Loucy (cell line): ENCODE data around the gene LHFPL2.
"Not testable (repeated sequence)": the region's sequence is repeated elsewhere in the genome, so short reads cannot be mapped to it uniquely, and the experiment has no call there.

Source experiments
- H2AFZ ChIP-seq: fragments of 200-600 bp; sonication (generic); 2 replicates; pipeline ENCODE4 v1.6.0; 2016; ENCODE audit warnings: antibody characterized with exemption, mild to moderate bottlenecking, low read length, moderate library complexity
- H3F3A ChIP-seq: fragments of 200-600 bp; 2 replicates; pipeline ENCODE4 v1.6.0; 2016; ENCODE audit warnings: antibody characterized with exemption, low read depth, mild to moderate bottlenecking
- H3K27me3 ChIP-seq: fragments of 200-600 bp; sonication (generic); 2 replicates; pipeline ENCODE4 v1.6.1; 2014; ENCODE audit warnings: low read length, mild to moderate bottlenecking; ENCODE audit not compliant: insufficient read depth, poor library complexity, severe bottlenecking
- H3K36me3 ChIP-seq: fragments of 200-600 bp; sonication (generic); 2 replicates; pipeline ENCODE4 v1.6.1; 2016; ENCODE audit warnings: low read length; ENCODE audit not compliant: insufficient read depth
- H3K4me1 ChIP-seq: fragments of 200-600 bp; sonication (generic); 2 replicates; pipeline ENCODE4 v1.5.1; 2014; ENCODE audit warnings: low read length, mild to moderate bottlenecking; ENCODE audit not compliant: insufficient read depth, poor library complexity, severe bottlenecking
- H3K4me2 ChIP-seq: fragments of 200-600 bp; sonication (generic); 2 replicates; pipeline ENCODE4 v1.6.0; 2014; ENCODE audit warnings: antibody characterized with exemption, low read length, low read depth, mild to moderate bottlenecking; ENCODE audit not compliant: poor library complexity, severe bottlenecking
- H3K4me3 ChIP-seq: fragments of 200-600 bp; sonication (generic); 2 replicates; pipeline ENCODE4 v1.5.1; 2014; ENCODE audit warnings: low read length, mild to moderate bottlenecking, mixed read lengths; ENCODE audit not compliant: poor library complexity, severe bottlenecking
- H3K79me2 ChIP-seq: fragments of 200-600 bp; sonication (generic); 2 replicates; pipeline ENCODE4 v1.6.1; 2014; ENCODE audit warnings: low read length; ENCODE audit not compliant: insufficient read depth
- H3K9ac ChIP-seq: fragments of 200-600 bp; sonication (generic); 2 replicates; pipeline ENCODE4 v1.6.0; 2014; ENCODE audit warnings: mild to moderate bottlenecking, low read depth, low read length, moderate library complexity; ENCODE audit not compliant: poor library complexity, severe bottlenecking
- H3K9me2 ChIP-seq: fragments of 200-600 bp; sonication (generic); replicated peaks from 2 replicates; pipeline ENCODE4 v1.6.1; 2016; ENCODE audit warnings: low read depth, low read length, mixed read lengths
- H3K9me3 ChIP-seq: fragments of 200-600 bp; sonication (generic); 2 replicates; pipeline ENCODE4 v1.6.1; 2014; ENCODE audit warnings: mild to moderate bottlenecking, antibody characterized with exemption, low read length, low read depth; ENCODE audit not compliant: insufficient read depth
- H4K20me1 ChIP-seq: fragments of 200-600 bp; sonication (generic); 2 replicates; pipeline ENCODE4 v1.6.0; 2014; ENCODE audit warnings: antibody characterized with exemption, low read length, mild to moderate bottlenecking; ENCODE audit not compliant: insufficient read depth, poor library complexity, severe bottlenecking
- EZH2phosphoT487 ChIP-seq: fragments of 200-600 bp; IDR thresholded peaks from 2 replicates; pipeline ENCODE4 v1.6.1; 2018; ENCODE audit warnings: antibody characterized with exemption, mild to moderate bottlenecking, moderate library complexity, borderline replicate concordance
- TF ChIP-seq, protein P1 (sequence below): fragments of 200-600 bp; sonication (generic); conservative IDR thresholded peaks from 2 replicates; pipeline ENCODE4 v1.5.1; 2014; ENCODE audit warnings: mild to moderate bottlenecking, antibody characterized with exemption, low read length

Gene LHFPL2

DNA sequence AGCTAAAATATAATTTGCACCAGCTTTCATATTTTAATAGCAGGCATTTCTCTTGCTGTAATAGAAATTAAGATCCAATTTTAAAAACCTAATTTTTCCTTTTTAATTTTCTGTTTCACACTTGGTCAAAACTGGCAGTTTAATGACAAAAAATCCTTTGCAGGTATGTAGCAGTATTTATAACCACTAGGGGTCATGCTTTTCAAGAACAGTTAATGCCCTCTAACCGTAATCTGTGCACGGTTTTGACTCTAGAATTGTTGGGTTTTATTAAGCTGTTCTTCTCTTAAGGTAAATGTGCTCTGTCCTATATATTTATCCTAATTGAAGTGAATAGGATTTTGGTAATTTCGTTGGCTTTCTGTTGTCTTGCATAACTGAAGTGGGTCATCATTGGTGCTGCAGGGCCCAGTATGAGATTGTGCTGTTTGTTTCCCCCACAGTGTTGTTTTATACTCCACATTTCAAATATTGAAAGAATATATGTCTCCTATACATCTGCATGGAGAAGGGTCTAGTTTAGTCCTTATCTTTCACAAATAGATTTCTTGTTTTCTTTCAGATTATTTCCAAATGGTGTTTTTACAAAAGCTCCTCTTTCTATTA is 180.7 kb downstream of the LHFPL2 start:
- H3K9ac ChIP-seq = no peak overlapping the region
- no peaks in the 10 kb centered on the region for H3K79me2 ChIP-seq
- no peak overlapping the region for H3K4me2 ChIP-seq

DNA sequence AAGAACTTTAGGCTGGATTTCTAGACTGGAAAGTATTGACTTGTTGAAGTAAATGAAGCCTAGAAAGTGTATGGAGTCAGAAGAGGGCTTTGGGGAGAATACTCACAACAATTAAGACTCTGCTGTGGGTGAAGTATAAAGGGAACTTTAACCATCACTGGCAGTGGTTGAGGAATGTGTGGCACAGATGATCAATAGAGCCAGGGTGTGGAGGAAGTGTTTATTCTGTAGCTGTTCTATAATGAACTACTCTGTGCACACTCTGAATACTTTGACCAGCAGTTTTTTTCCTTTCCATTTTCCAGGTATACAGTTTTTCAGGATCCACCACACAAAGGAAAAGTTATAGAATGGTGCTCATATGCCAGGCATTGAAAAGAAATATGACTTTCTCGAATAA is 181.4 kb downstream of the LHFPL2 start:
- H2AFZ ChIP-seq = no peak overlapping the region
- TF ChIP-seq, protein P1, sequence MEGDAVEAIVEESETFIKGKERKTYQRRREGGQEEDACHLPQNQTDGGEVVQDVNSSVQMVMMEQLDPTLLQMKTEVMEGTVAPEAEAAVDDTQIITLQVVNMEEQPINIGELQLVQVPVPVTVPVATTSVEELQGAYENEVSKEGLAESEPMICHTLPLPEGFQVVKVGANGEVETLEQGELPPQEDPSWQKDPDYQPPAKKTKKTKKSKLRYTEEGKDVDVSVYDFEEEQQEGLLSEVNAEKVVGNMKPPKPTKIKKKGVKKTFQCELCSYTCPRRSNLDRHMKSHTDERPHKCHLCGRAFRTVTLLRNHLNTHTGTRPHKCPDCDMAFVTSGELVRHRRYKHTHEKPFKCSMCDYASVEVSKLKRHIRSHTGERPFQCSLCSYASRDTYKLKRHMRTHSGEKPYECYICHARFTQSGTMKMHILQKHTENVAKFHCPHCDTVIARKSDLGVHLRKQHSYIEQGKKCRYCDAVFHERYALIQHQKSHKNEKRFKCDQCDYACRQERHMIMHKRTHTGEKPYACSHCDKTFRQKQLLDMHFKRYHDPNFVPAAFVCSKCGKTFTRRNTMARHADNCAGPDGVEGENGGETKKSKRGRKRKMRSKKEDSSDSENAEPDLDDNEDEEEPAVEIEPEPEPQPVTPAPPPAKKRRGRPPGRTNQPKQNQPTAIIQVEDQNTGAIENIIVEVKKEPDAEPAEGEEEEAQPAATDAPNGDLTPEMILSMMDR = no peak
- TF ChIP-seq EZH2phosphoT487 = no peak
- no peaks in the 10 kb centered on the region for H3K79me2 ChIP-seq
- no peaks in the 10 kb centered on the region for H4K20me1 ChIP-seq
- no peak overlapping the region for H3K9ac ChIP-seq
- peaks cover 19% of the 10 kb centered on the region; the same call in 1 of the 2 replicates for H3K36me3 ChIP-seq
- H3F3A ChIP-seq = no peaks in the 10 kb centered on the region
- H3K4me1 ChIP-seq = no peaks in the 10 kb centered on the region
- no peaks in the 10 kb centered on the region for H3K27me3 ChIP-seq
- H3K4me2 ChIP-seq = no peak overlapping the region
- no peak overlapping the region for H3K4me3 ChIP-seq
- no peaks in the 10 kb centered on the region for H3K9me3 ChIP-seq
- H3K9me2 ChIP-seq = no peaks in the 10 kb centered on the region

More for the DNA sequence above, 180.7 kb downstream of the LHFPL2 start:
- no peaks in the 10 kb centered on the region for H3K9me3 ChIP-seq
- peaks cover 19% of the 10 kb centered on the region; the same call in 1 of the 2 replicates for H3K36me3 ChIP-seq
- no peak overlapping the region for H2AFZ ChIP-seq
- no peaks in the 10 kb centered on the region for H3K9me2 ChIP-seq
- H3K27me3 ChIP-seq = no peaks in the 10 kb centered on the region
- no peaks in the 10 kb centered on the region for H4K20me1 ChIP-seq
- no peaks in the 10 kb centered on the region for H3K4me1 ChIP-seq
- no peak overlapping the region for H3K4me3 ChIP-seq
- H3F3A ChIP-seq = no peaks in the 10 kb centered on the region
- TF ChIP-seq, protein P1 = peak; percentile 94
- TF ChIP-seq EZH2phosphoT487 = no peak

DNA sequence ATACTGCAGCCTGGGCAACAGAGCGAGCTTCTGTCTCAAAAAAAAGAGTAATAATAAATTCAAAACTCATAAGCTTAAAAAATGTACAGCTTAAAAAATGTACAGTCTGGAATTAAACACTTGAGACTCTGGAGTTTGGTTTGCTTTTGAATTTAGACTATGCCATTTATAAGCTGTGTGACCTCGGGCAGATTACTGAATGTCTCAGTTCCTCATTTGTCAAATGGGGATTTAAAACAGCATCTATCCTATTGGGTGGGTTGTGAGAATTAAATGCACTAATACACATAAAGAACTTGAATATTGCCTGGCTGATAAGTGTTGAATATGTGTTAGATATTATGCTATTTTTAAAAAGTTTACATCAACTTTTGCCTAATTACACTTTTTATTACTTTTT is 189.7 kb downstream of the LHFPL2 start:
- Histone ChIP-seq H3K36me3 (peaks cover 13% of the 10 kb centered on the region; the same call in 1 of the 2 replicates), H4K20me1 (no peaks in the 10 kb centered on the region), H2AFZ (no peak overlapping the region), H3K4me1 (no peaks in the 10 kb centered on the region), H3K9me2 (no peaks in the 10 kb centered on the region), H3K9ac (no peak overlapping the region), H3K79me2 (no peaks in the 10 kb centered on the region), H3F3A (no peaks in the 10 kb centered on the region), H3K9me3 (no peaks in the 10 kb centered on the region), H3K27me3 (no peaks in the 10 kb centered on the region), H3K4me3 (no peak overlapping the region), H3K4me2 (no peak overlapping the region)
- TF ChIP-seq, protein P1 = no peak
- no peak for TF ChIP-seq EZH2phosphoT487

DNA sequence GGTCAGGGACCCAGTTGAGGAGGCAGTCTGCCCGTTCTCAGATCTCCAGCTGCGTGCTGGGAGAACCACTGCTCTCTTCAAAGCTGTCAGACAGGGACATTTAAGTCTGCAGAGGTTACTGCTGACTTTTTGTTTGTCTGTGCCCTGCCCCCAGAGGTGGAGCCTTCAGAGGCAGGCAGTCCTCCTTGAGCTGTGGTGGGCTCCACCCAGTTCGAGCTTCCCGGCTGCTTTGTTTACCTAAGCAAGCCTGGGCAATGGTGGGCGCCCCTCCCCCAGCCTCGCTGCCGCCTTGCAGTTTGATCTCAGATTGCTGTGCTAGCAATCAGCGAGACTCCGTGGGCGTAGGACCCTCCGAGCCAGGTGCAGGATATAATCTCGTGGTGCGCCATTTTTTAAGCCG is 191.1 kb downstream of the LHFPL2 start:
- not testable (repeated sequence) for H3K79me2 ChIP-seq, H3F3A ChIP-seq, H3K9ac ChIP-seq, H3K4me3 ChIP-seq, H3K27me3 ChIP-seq, H3K4me1 ChIP-seq, H4K20me1 ChIP-seq, H3K4me2 ChIP-seq, H2AFZ ChIP-seq, H3K9me2 ChIP-seq, H3K36me3 ChIP-seq, H3K9me3 ChIP-seq
